RWPE2 (cell line): Measurements from ENCODE around the gene MAGEC3.

Experiments
- ATAC-seq: fragments of 200-7000 bp; cut with Tn5 transposase; 3 replicates; pipeline ENCODE4 v1.9.1; 2021; ENCODE audit warnings: low read depth
- DNase-seq: peaks from one replicate; pipeline ENCODE4 v3.0.0-alpha.2; 2020; ENCODE audit warnings: low spot score
- H3K27ac ChIP-seq: fragments of 450-650 bp; 2 replicates; pipeline ENCODE4 v1.5.1; 2017; ENCODE audit warnings: mild to moderate bottlenecking; ENCODE audit not compliant: poor library complexity, severe bottlenecking
- H3K27me3 ChIP-seq: fragments of 250-450 bp; sonication (Bioruptor Pico); 2 replicates; pipeline ENCODE4 v1.5.1; 2021; ENCODE audit warnings: mild to moderate bottlenecking, moderate library complexity; ENCODE audit not compliant: insufficient read depth, poor library complexity, severe bottlenecking
- H3K36me3 ChIP-seq: fragments of 250-450 bp; sonication (Bioruptor Pico); 2 replicates; pipeline ENCODE4 v1.5.1; 2020; ENCODE audit warnings: low read depth, mild to moderate bottlenecking, moderate library complexity
- H3K4me1 ChIP-seq: fragments of 250-450 bp; sonication (Bioruptor Pico); 2 replicates; pipeline ENCODE4 v1.5.1; 2021; ENCODE audit warnings: mild to moderate bottlenecking, moderate library complexity; ENCODE audit not compliant: insufficient read depth, poor library complexity, severe bottlenecking
- H3K4me3 ChIP-seq: fragments of 250-450 bp; sonication (Bioruptor Pico); 2 replicates; pipeline ENCODE4 v1.5.1; 2021; ENCODE audit warnings: mild to moderate bottlenecking, moderate library complexity; ENCODE audit not compliant: severe bottlenecking
- H3K9me3 ChIP-seq: fragments of 250-450 bp; sonication (Bioruptor Pico); 2 replicates; pipeline ENCODE4 v1.5.1; 2021; ENCODE audit warnings: mild to moderate bottlenecking, moderate library complexity; ENCODE audit not compliant: severe bottlenecking
- CTCF ChIP-seq: fragments of 450-650 bp; IDR thresholded peaks from one replicate; pipeline ENCODE4 v1.5.1; 2017; ENCODE audit warnings: mild to moderate bottlenecking, moderate library complexity; ENCODE audit not compliant: poor library complexity, severe bottlenecking

MAGEC3 gene

GRCh38 chrX:141897690-141898089, 59.6 kb downstream of the MAGEC3 start:
- Histone ChIP-seq H3K27me3 (no peaks in the 10 kb centered on the region), H3K4me1 (no peaks in the 10 kb centered on the region), H3K27ac (no peak overlapping the region), H3K36me3 (no peaks in the 10 kb centered on the region), H3K4me3 (no peak overlapping the region), H3K9me3 (no peaks in the 10 kb centered on the region)
- DNase-seq (no peak), ATAC-seq (no peak)
- TF ChIP-seq CTCF = no peak

GRCh38 chrX:141902366-141902765, 64.2 kb downstream of the MAGEC3 start:
- TF ChIP-seq CTCF = no peak
- no peaks in the 10 kb centered on the region for H3K27me3 ChIP-seq

GRCh38 chrX:141903400-141904155, 65.5 kb downstream of the MAGEC3 start, which contains the start of gene MAGEC1:
TSS of gene MAGEC1 (plus strand) at chrX:141903894. CDS start at chrX:141905073, 1,179 bp downstream.
- no peak for ATAC-seq
- no peak for TF ChIP-seq CTCF
- no peak within 1 kb of the TSS for H3K27ac ChIP-seq
- H3K4me3 ChIP-seq = no peak within 1 kb of the TSS
- no peaks in the 10 kb centered on the region for H3K9me3 ChIP-seq
- DNase-seq = no peak
- no peaks in the 10 kb centered on the region for H3K27me3 ChIP-seq
- no peaks in the 10 kb centered on the region for H3K36me3 ChIP-seq
- H3K4me1 ChIP-seq = no peaks in the 10 kb centered on the region

More at GRCh38 chrX:141902366-141902765, 64.2 kb downstream of the MAGEC3 start:
- no peak for DNase-seq
- no peaks in the 10 kb centered on the region for H3K4me1 ChIP-seq
- H3K9me3 ChIP-seq = no peaks in the 10 kb centered on the region
- H3K36me3 ChIP-seq = no peaks in the 10 kb centered on the region
- H3K27ac ChIP-seq = no peak overlapping the region
- H3K4me3 ChIP-seq = no peak overlapping the region
- no peak for ATAC-seq

GRCh38 chrX:141904262-141904661, 66.1 kb downstream of the MAGEC3 start:
- no peak for TF ChIP-seq CTCF
- no peak for ATAC-seq

GRCh38 chrX:141917801-141918200, 79.7 kb downstream of the MAGEC3 start:
- Histone ChIP-seq H3K27ac (no peak overlapping the region), H3K4me3 (no peak overlapping the region), H3K27me3 (no peaks in the 10 kb centered on the region), H3K9me3 (no peaks in the 10 kb centered on the region), H3K4me1 (no peaks in the 10 kb centered on the region), H3K36me3 (no peaks in the 10 kb centered on the region)
- DNase-seq (no peak), ATAC-seq (no peak)
- no peak for TF ChIP-seq CTCF

More at GRCh38 chrX:141904262-141904661, 66.1 kb downstream of the MAGEC3 start:
- DNase-seq = no peak
- no peaks in the 10 kb centered on the region for H3K36me3 ChIP-seq
- H3K9me3 ChIP-seq = no peaks in the 10 kb centered on the region
- no peak overlapping the region for H3K4me3 ChIP-seq
- H3K27ac ChIP-seq = no peak overlapping the region
- H3K27me3 ChIP-seq = no peaks in the 10 kb centered on the region
- peaks cover 2% of the 10 kb centered on the region for H3K4me1 ChIP-seq
